ENCODE measurements around the gene COL4A4. TPM values are rescaled to one million over a fixed set of nuclear protein-coding genes. Genes with fewer than 3 reads are reported as not detected.

Gene COL4A4
- total and polyA plus RNA-seq, 2 donors (not counting 1 experiment from before 2014, with no cell fraction given): 6.2 to 30.2 TPM

- Histone ChIP-seq H2AFZ (ENCODE audit: insufficient read depth, low read depth, low read length, poor library complexity, severe bottlenecking) (no peak overlapping the region), H3K9ac (ENCODE audit: low read length) (no peak overlapping the region), H3K36me3 (replicated peaks in 1 of 2; ENCODE audit: control extremely low read depth in 1 of 2, control insufficient read depth in 1 of 2, extremely low read depth in 1 of 2, insufficient read depth in 2 of 2, low read length in 1 of 2) (no peaks in the 10 kb centered on the region), H4K20me1 (ENCODE audit: control insufficient read depth, insufficient read depth, low read length, poor library complexity, severe bottlenecking) (no peaks in the 10 kb centered on the region), H3K4me1 (ENCODE audit: control insufficient read depth in 2 of 2, insufficient read depth in 2 of 2, low read length in 2 of 2) (no peaks in the 10 kb centered on the region), H3K9me3 (ENCODE audit: control extremely low read depth in 1 of 3, control insufficient read depth in 2 of 3, insufficient read depth in 1 of 3, low read length in 2 of 3) (no peaks in the 10 kb centered on the region), H3K79me2 (ENCODE audit: control insufficient read depth, insufficient read depth, low read length) (no peaks in the 10 kb centered on the region), H3K27me3 (replicated peaks in 1 of 4; ENCODE audit: control extremely low read depth in 1 of 4, control insufficient read depth in 3 of 4, insufficient read depth in 4 of 4, low read length in 3 of 4) (no peaks in the 10 kb centered on the region), H3K27ac (ENCODE audit: low read length in 2 of 2) (no peak overlapping the region), H3K4me2 (replicated peaks; ENCODE audit: low read depth, low read length, poor library complexity, severe bottlenecking) (no peak overlapping the region), H3K4me3 (ENCODE audit: control extremely low read depth in 1 of 5, extremely low read depth in 1 of 5, insufficient read depth in 1 of 5, low read depth in 2 of 5, low read length in 4 of 5) (no peak overlapping the region)
- WGBS (ENCODE audit: insufficient coverage): 30% methylated on average over 2 of the region's 3 CpGs
- CTCF ChIA-PET: no interaction called here
- Mint-ChIP-seq H3K9me3 (ENCODE audit: insufficient read depth) (no peaks in the 10 kb centered on the region), H3K27ac (no peak overlapping the region), H3K27me3 (no peaks in the 10 kb centered on the region), H3K4me1 (no peaks in the 10 kb centered on the region), H3K4me3 (no peak overlapping the region)
- ATAC-seq (ENCODE audit: low read depth) (no peak), DNase-seq (no peak)
- intact Hi-C loops (cut with micrococcal nuclease): no loop called here
- POLR2A ChIA-PET: no interaction called here
- TF ChIP-seq EZH2 (IDR thresholded peaks at IDR 0.05; ENCODE audit: borderline replicate concordance, insufficient read depth, low read depth, low read length, poor library complexity, severe bottlenecking) (no peak), CTCF (IDR thresholded peaks at IDR 0.05) (no peak)
Observed at GRCh38 chr2:227117852-227118251, 46.2 kb downstream of the COL4A4 start.

- WGBS (ENCODE audit: insufficient coverage): no CpG with 5 or more reads among the region's 1 CpG
- Histone ChIP-seq H3K27ac (ENCODE audit: low read length in 2 of 2) (no peak overlapping the region), H3K4me1 (ENCODE audit: control insufficient read depth in 2 of 2, insufficient read depth in 2 of 2, low read length in 2 of 2) (no peaks in the 10 kb centered on the region), H3K9me3 (ENCODE audit: control extremely low read depth in 1 of 3, control insufficient read depth in 2 of 3, insufficient read depth in 1 of 3, low read length in 2 of 3) (no peaks in the 10 kb centered on the region), H4K20me1 (ENCODE audit: control insufficient read depth, insufficient read depth, low read length, poor library complexity, severe bottlenecking) (no peaks in the 10 kb centered on the region), H3K4me3 (ENCODE audit: control extremely low read depth in 1 of 5, extremely low read depth in 1 of 5, insufficient read depth in 1 of 5, low read depth in 2 of 5, low read length in 4 of 5) (no peak overlapping the region), H3K27me3 (replicated peaks in 1 of 4; ENCODE audit: control extremely low read depth in 1 of 4, control insufficient read depth in 3 of 4, insufficient read depth in 4 of 4, low read length in 3 of 4) (no peaks in the 10 kb centered on the region), H3K9ac (ENCODE audit: low read length) (no peak overlapping the region), H3K79me2 (ENCODE audit: control insufficient read depth, insufficient read depth, low read length) (no peaks in the 10 kb centered on the region), H2AFZ (ENCODE audit: insufficient read depth, low read depth, low read length, poor library complexity, severe bottlenecking) (no peak overlapping the region), H3K36me3 (replicated peaks in 1 of 2; ENCODE audit: control extremely low read depth in 1 of 2, control insufficient read depth in 1 of 2, extremely low read depth in 1 of 2, insufficient read depth in 2 of 2, low read length in 1 of 2) (no peaks in the 10 kb centered on the region), H3K4me2 (replicated peaks; ENCODE audit: low read depth, low read length, poor library complexity, severe bottlenecking) (no peak overlapping the region)
- Mint-ChIP-seq H3K27me3 (no peaks in the 10 kb centered on the region), H3K4me3 (no peak overlapping the region), H3K27ac (no peak overlapping the region), H3K9me3 (ENCODE audit: insufficient read depth) (no peaks in the 10 kb centered on the region), H3K4me1 (no peaks in the 10 kb centered on the region)
- POLR2A ChIA-PET: no interaction called here
- DNase-seq: no peak
- intact Hi-C loops (cut with micrococcal nuclease): no loop called here
- no peak for TF ChIP-seq EZH2 (IDR thresholded peaks at IDR 0.05; ENCODE audit: borderline replicate concordance, insufficient read depth, low read depth, low read length, poor library complexity, severe bottlenecking)
- TF ChIP-seq CTCF (IDR thresholded peaks at IDR 0.05): no peak
- CTCF ChIA-PET: no interaction called here
- no peak for ATAC-seq (ENCODE audit: low read depth)
Observed at GRCh38 chr2:227117027-227117426, 47.0 kb downstream of the COL4A4 start.

All from B cell (primary cell).